ENCODE measurements around the gene SDK1. TPM values are rescaled to one million over a fixed set of nuclear protein-coding genes. Genes with fewer than 3 reads are reported as not detected.

SDK1 gene
- total and polyA plus RNA-seq, 2 experiments from 2014 or later, result not detected

- no peaks in the 10 kb centered on the region for H3K9me3 ChIP-seq (ENCODE audit: low read depth)
These were observed 973.2 kb downstream of the SDK1 start for GRCh38 chr7:4274286-4274685.

DNA sequence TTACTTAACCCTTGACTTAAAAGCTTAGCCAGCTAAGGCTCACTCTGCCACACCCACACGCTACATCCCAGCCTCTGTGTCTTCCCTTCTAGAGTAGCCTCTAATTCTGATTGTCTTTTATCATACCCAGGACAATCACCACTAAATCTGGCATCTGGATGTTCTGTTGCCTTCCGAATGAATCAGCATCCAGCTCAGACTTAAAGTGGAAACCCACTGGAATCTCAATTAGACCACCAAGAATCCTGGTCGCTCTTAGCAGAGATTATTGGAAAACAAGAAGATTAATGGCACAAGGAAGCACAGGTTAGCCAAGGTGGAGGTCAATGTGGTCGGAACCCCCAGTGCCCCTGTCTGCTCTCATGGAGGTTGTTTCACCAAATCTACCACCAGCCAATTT is 976.9 kb downstream of the SDK1 start:
- Histone ChIP-seq H3K27me3 (replicated peaks; ENCODE audit: insufficient read depth) (no peaks in the 10 kb centered on the region), H3K9ac (no peak overlapping the region)

More at GRCh38 chr7:4274286-4274685, 973.2 kb downstream of the SDK1 start:
- Histone ChIP-seq H3K9me2 (ENCODE audit: insufficient read depth) (no peaks in the 10 kb centered on the region), H4K20me1 (ENCODE audit: insufficient read depth) (no peaks in the 10 kb centered on the region), H3K4me3 (no peak overlapping the region), H3K36me3 (ENCODE audit: low read depth) (no peaks in the 10 kb centered on the region), H3F3A (ENCODE audit: insufficient read depth) (no peaks in the 10 kb centered on the region), H3K9ac (no peak overlapping the region), H2AFZ (no peak overlapping the region), H3K79me2 (ENCODE audit: insufficient read depth) (no peaks in the 10 kb centered on the region), H3K27ac (no peak overlapping the region), H3K4me2 (ENCODE audit: unreplicated experiment) (no peak overlapping the region), H3K4me1 (ENCODE audit: insufficient read depth) (no peaks in the 10 kb centered on the region), H3K27me3 (replicated peaks; ENCODE audit: insufficient read depth) (no peaks in the 10 kb centered on the region)
- in situ Hi-C loops (cut with MboI), result no loop called here
- no peak for DNase-seq
- TF ChIP-seq EZH2phosphoT487 (IDR thresholded peaks at IDR 0.05; ENCODE audit: insufficient read depth, low read depth), result no peak
- no peak for TF ChIP-seq EZH2 (IDR thresholded peaks at IDR 0.05; ENCODE audit: insufficient read depth, poor library complexity, severe bottlenecking)
- 53 to 58% methylated on average over 3 of the region's 3 CpGs for WGBS, 2 experiments (ENCODE audit: low coverage in 1 of 2, low lambda C conversion rate in 2 of 2, missing lambda C conversion rate in 2 of 2)

DNA sequence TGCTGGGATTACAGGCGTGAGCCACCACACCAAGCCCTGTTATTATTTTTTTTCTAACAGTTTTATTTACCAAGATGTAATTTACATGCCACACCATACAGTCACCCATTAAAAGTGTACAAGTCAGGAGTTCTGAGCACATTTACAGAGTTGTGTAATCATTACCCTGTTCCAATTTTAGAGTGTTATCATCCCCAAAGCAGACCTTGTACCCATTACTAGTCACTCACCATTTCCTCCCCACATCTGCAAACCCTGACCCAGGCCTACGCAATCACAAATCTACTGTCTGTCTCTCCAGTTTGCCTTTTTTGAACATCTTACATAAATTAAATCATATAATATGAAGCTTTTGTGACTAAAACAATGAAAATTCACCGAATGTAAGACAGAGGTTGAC is 978.2 kb downstream of the SDK1 start:
- H3K9me3 ChIP-seq (ENCODE audit: low read depth), result no peaks in the 10 kb centered on the region
- no peak overlapping the region for H3K27ac ChIP-seq
- H3K9me2 ChIP-seq (ENCODE audit: insufficient read depth), result no peaks in the 10 kb centered on the region
- no peaks in the 10 kb centered on the region for H3K36me3 ChIP-seq (ENCODE audit: low read depth)
- 32 to 44% methylated on average over 3 of the region's 3 CpGs for WGBS, 2 experiments (ENCODE audit: low coverage in 1 of 2, low lambda C conversion rate in 2 of 2, missing lambda C conversion rate in 2 of 2)
- H3F3A ChIP-seq (ENCODE audit: insufficient read depth), result no peaks in the 10 kb centered on the region
- no peaks in the 10 kb centered on the region for H3K4me1 ChIP-seq (ENCODE audit: insufficient read depth)
- H3K27me3 ChIP-seq (replicated peaks; ENCODE audit: insufficient read depth), result no peaks in the 10 kb centered on the region
- no peak overlapping the region for H2AFZ ChIP-seq
- no peak overlapping the region for H3K4me2 ChIP-seq (ENCODE audit: unreplicated experiment)
- H3K9ac ChIP-seq, result no peak overlapping the region
- no peak overlapping the region for H3K4me3 ChIP-seq
- H3K79me2 ChIP-seq (ENCODE audit: insufficient read depth), result no peaks in the 10 kb centered on the region
- TF ChIP-seq EZH2phosphoT487 (IDR thresholded peaks at IDR 0.05; ENCODE audit: insufficient read depth, low read depth) (no peak), EZH2 (IDR thresholded peaks at IDR 0.05; ENCODE audit: insufficient read depth, poor library complexity, severe bottlenecking) (no peak)
- DNase-seq, result no peak
- in situ Hi-C loops (cut with MboI), result no loop called here
- H4K20me1 ChIP-seq (ENCODE audit: insufficient read depth), result no peaks in the 10 kb centered on the region

More for the DNA sequence above, 976.9 kb downstream of the SDK1 start:
- no peak for TF ChIP-seq EZH2phosphoT487 (IDR thresholded peaks at IDR 0.05; ENCODE audit: insufficient read depth, low read depth)
- no peak for TF ChIP-seq EZH2 (IDR thresholded peaks at IDR 0.05; ENCODE audit: insufficient read depth, poor library complexity, severe bottlenecking)
- WGBS, 2 experiments (ENCODE audit: low coverage in 1 of 2, low lambda C conversion rate in 2 of 2, missing lambda C conversion rate in 2 of 2), result 21 to 38% methylated on average over 4 of the region's 4 CpGs
- Histone ChIP-seq H2AFZ (no peak overlapping the region), H3K36me3 (ENCODE audit: low read depth) (no peaks in the 10 kb centered on the region), H4K20me1 (ENCODE audit: insufficient read depth) (no peaks in the 10 kb centered on the region), H3K27ac (no peak overlapping the region), H3F3A (ENCODE audit: insufficient read depth) (no peaks in the 10 kb centered on the region), H3K4me3 (no peak overlapping the region), H3K79me2 (ENCODE audit: insufficient read depth) (no peaks in the 10 kb centered on the region), H3K9me3 (ENCODE audit: low read depth) (no peaks in the 10 kb centered on the region), H3K9me2 (ENCODE audit: insufficient read depth) (no peaks in the 10 kb centered on the region), H3K4me2 (ENCODE audit: unreplicated experiment) (no peak overlapping the region), H3K4me1 (ENCODE audit: insufficient read depth) (no peaks in the 10 kb centered on the region)
- in situ Hi-C loops (cut with MboI), result no loop called here
- no peak for DNase-seq

DNA sequence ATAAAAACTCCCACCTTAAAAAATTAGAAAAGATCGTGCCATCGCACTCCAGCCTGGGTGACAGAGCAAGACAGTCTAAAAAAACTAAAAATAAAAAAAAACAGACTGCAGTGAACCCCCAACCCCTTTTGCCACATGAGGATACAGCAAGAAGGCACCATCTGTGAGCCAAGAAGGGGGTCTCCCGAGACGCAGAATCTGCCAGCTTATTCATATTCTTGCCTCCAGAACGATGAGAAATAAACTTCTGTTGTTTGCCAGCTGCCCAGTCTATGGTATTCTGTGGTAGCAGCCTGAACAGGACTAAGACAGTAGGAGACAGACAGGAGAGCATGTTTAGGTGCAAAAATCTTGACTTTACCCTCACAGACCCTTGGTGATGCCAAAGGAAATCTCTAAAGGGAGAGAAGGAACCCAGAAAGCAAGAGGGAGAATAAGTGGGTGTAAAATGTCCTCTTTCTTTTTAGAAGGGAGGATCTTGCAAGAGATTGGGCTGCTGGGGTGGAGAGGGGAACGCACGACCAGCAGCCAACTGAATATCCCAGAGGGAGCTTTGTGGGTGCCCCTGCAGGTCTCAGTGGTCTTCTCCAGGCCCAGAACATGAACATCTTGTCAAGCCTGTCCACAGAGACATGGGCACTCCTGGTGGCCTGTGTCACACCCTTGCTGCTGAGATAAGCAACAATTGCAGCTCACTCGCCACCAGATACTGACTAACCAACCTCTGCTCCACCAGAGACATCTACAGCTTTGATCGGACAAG is 980.4 kb downstream of the SDK1 start:
- Histone ChIP-seq H4K20me1 (ENCODE audit: insufficient read depth) (no peaks in the 10 kb centered on the region), H3K9me3 (ENCODE audit: low read depth) (no peaks in the 10 kb centered on the region), H3K36me3 (ENCODE audit: low read depth) (no peaks in the 10 kb centered on the region), H3K27ac (no peak overlapping the region), H3K9ac (no peak overlapping the region), H3K9me2 (ENCODE audit: insufficient read depth) (no peaks in the 10 kb centered on the region), H3F3A (ENCODE audit: insufficient read depth) (no peaks in the 10 kb centered on the region), H3K4me1 (ENCODE audit: insufficient read depth) (no peaks in the 10 kb centered on the region), H3K4me3 (no peak overlapping the region), H2AFZ (no peak overlapping the region), H3K79me2 (ENCODE audit: insufficient read depth) (no peaks in the 10 kb centered on the region), H3K4me2 (ENCODE audit: unreplicated experiment) (no peak overlapping the region), H3K27me3 (replicated peaks; ENCODE audit: insufficient read depth) (no peaks in the 10 kb centered on the region)
- in situ Hi-C loops (cut with MboI), result no loop called here
- WGBS, 2 experiments (ENCODE audit: low coverage in 1 of 2, low lambda C conversion rate in 2 of 2, missing lambda C conversion rate in 2 of 2), result 30 to 43% methylated on average over 9 of the region's 9 CpGs
- no peak for DNase-seq
- TF ChIP-seq EZH2phosphoT487 (IDR thresholded peaks at IDR 0.05; ENCODE audit: insufficient read depth, low read depth) (no peak), EZH2 (IDR thresholded peaks at IDR 0.05; ENCODE audit: insufficient read depth, poor library complexity, severe bottlenecking) (no peak)

All from GM23248 (cell line).